SK-N-SH (cell line): ENCODE measurements around the gene CRTAP. TPM values are rescaled to one million over a fixed set of nuclear protein-coding genes. Genes with fewer than 3 reads are reported as not detected.

Experiments used
- CTCF ChIA-PET: fragments of 300-600, 350-600 bp; formaldehyde crosslinking; extraction: SDS; loops from one replicate; lab custom pipeline; 2021; lab: Yijun Ruan, JAX
- POLR2A ChIA-PET: fragments of 350-600 bp; sonication (Branson Sonifier 250); formaldehyde crosslinking; extraction: SDS; loops from one replicate; lab custom pipeline; 2020; ENCODE audit warnings: antibody characterized with exemption, inconsistent platforms; lab: Yijun Ruan, JAX
- DNase-seq: peaks from one replicate; pipeline ENCODE4 v3.0.0; 2012
- H2AFZ ChIP-seq: fragments of 200-600 bp; sonication (generic); 2 replicates; pipeline ENCODE4 v1.8.1; 2016; ENCODE audit warnings: antibody characterized with exemption, mild to moderate bottlenecking, low read depth
- H3F3A ChIP-seq: fragments of 200-600 bp; sonication (generic); replicated peaks from 2 replicates; pipeline ENCODE3; 2016; ENCODE audit warnings: antibody characterized with exemption, mild to moderate bottlenecking; ENCODE audit not compliant: insufficient read depth
- H3K27ac ChIP-seq, 2 experiments: fragments of 200-500 bp in 1 of 2; fragments of 200-600 bp in 1 of 2; sonication (Bioruptor generic) in 1 of 2; sonication (generic), shearing (Covaris generic) in 1 of 2; 2 replicates each; pipeline versions ENCODE4 v1.5.1 to v1.6.1; 2014 to 2016; ENCODE audit warnings: low read depth in 2 of 2, inconsistent platforms in 1 of 2, low read length in 1 of 2, mild to moderate bottlenecking in 1 of 2, mixed read lengths in 1 of 2
- H3K27me3 ChIP-seq: fragments of 200-600 bp; sonication (generic), shearing (Covaris generic); 2 replicates; pipeline ENCODE4 v1.6.1; 2016; ENCODE audit warnings: mixed run types; ENCODE audit not compliant: insufficient read depth
- H3K36me3 ChIP-seq, 2 experiments: fragments of 200-500 bp in 1 of 2; fragments of 200-600 bp in 1 of 2; sonication (Bioruptor generic) in 1 of 2; sonication (generic) in 1 of 2; replicated peaks in 1 of 2; 2 replicates each; pipeline versions ENCODE3 to v1.5.1; 2014 to 2016; ENCODE audit warnings: low read length in 1 of 2, mild to moderate bottlenecking in 1 of 2; ENCODE audit not compliant: insufficient read depth in 2 of 2, control insufficient read depth in 1 of 2
- H3K4me1 ChIP-seq, 2 experiments: fragments of 200-500 bp in 1 of 2; fragments of 200-600 bp in 1 of 2; sonication (Bioruptor generic) in 1 of 2; sonication (generic), shearing (Covaris generic) in 1 of 2; 2 replicates each; pipeline versions ENCODE4 v1.5.1 to v1.6.1; 2014 to 2016; ENCODE audit warnings: low read depth in 1 of 2, low read length in 1 of 2, mixed run types in 1 of 2; ENCODE audit not compliant: insufficient read depth in 2 of 2, control insufficient read depth in 1 of 2
- H3K4me2 ChIP-seq: fragments of 200-600 bp; sonication (generic), shearing (Covaris generic); 2 replicates; pipeline ENCODE4 v1.6.1; 2017; ENCODE audit warnings: mixed run types
- H3K4me3 ChIP-seq, 2 experiments: fragments of 200-500 bp in 1 of 2; fragments of 200-600 bp in 1 of 2; sonication (Bioruptor generic) in 1 of 2; sonication (generic), shearing (Covaris generic) in 1 of 2; 2 replicates each; pipeline versions ENCODE4 v1.5.1 to v1.8.1; 2014 to 2016; ENCODE audit warnings: low read depth in 2 of 2, inconsistent platforms in 1 of 2, low read length in 1 of 2, mild to moderate bottlenecking in 1 of 2, mixed read lengths in 1 of 2, moderate library complexity in 1 of 2
- H3K79me2 ChIP-seq: fragments of 200-600 bp; sonication (generic); 2 replicates; pipeline ENCODE4 v1.8.1; 2017; ENCODE audit warnings: mild to moderate bottlenecking; ENCODE audit not compliant: insufficient read depth
- H3K9ac ChIP-seq: fragments of 200-600 bp; sonication (generic); 2 replicates; pipeline ENCODE4 v1.6.1; 2017; ENCODE audit warnings: mixed run types
- H3K9me2 ChIP-seq: fragments of 200-600 bp; sonication (generic); 2 replicates; pipeline ENCODE4 v1.6.1; 2017; ENCODE audit warnings: mixed run types
- H3K9me3 ChIP-seq: fragments of 200-600 bp; sonication (generic); 2 replicates; pipeline ENCODE4 v1.6.1; 2017; ENCODE audit warnings: mixed run types, mild to moderate bottlenecking, moderate library complexity
- H4K20me1 ChIP-seq: fragments of 200-600 bp; sonication (generic); 2 replicates; pipeline ENCODE4 v1.6.1; 2017; ENCODE audit warnings: mild to moderate bottlenecking, mixed run types; ENCODE audit not compliant: insufficient read depth
- ELF1 ChIP-seq: IDR thresholded peaks from 2 replicates; pipeline ENCODE4 v1.4.0; 2012
- EP300 ChIP-seq, 2 experiments: IDR thresholded peaks; 2 replicates each; pipeline versions ENCODE4 v1.4.0 to v1.6.1; 2012; ENCODE audit warnings: borderline replicate concordance in 1 of 2, low read depth in 1 of 2, low read length in 1 of 2
- FOSL2 ChIP-seq: IDR thresholded peaks from 2 replicates; pipeline ENCODE4 v1.4.0; 2012; ENCODE audit warnings: low read depth, mild to moderate bottlenecking, moderate library complexity, borderline replicate concordance
- FOXJ3 ChIP-seq: sonication (generic); formaldehyde crosslinking; IDR thresholded peaks from 2 replicates; pipeline ENCODE4 v1.5.1; 2020; ENCODE audit warnings: mild to moderate bottlenecking, missing genetic modification reagents
- FOXM1 ChIP-seq: IDR thresholded peaks from 2 replicates; pipeline ENCODE4 v1.4.0; 2012; ENCODE audit warnings: low read depth, mild to moderate bottlenecking
- GATA2 ChIP-seq: sonication (generic); formaldehyde crosslinking; IDR thresholded peaks from 2 replicates; pipeline ENCODE4 v1.5.0; 2020; ENCODE audit warnings: mild to moderate bottlenecking, missing genetic modification reagents
- NFIC ChIP-seq: IDR thresholded peaks from 2 replicates; pipeline ENCODE4 v1.4.0; 2012; ENCODE audit warnings: borderline replicate concordance
- TCF12 ChIP-seq: IDR thresholded peaks from 2 replicates; pipeline ENCODE4 v1.4.0; 2012
- YY1 ChIP-seq: IDR thresholded peaks from 2 replicates; pipeline ENCODE4 v1.4.0; 2012; ENCODE audit warnings: low read depth, mild to moderate bottlenecking
- WGBS: methylation state at CpG from one replicate; pipeline ENCODE4 v1.1.6; 2017; ENCODE audit warnings: low lambda C conversion rate; 5-methylcytosine and 5-hydroxymethylcytosine counted together
- polyA plus RNA-seq, 3 experiments: library from polyadenylated mRNA; depleted of rRNA; stranded (reverse); fragments of >200 nt; gene quantifications; 2 replicates each; pipeline ENCODE4 v1.2.3, GENCODE V29; 2012
- TF ChIP-seq, protein P1 (sequence below): IDR thresholded peaks from 2 replicates; pipeline ENCODE4 v1.6.1; 2012; ENCODE audit warnings: mild to moderate bottlenecking, low read depth, low read length, moderate library complexity
- TF ChIP-seq, protein P2 (sequence below): fragments of 150-350 bp; IDR thresholded peaks from 2 replicates; pipeline ENCODE4 v1.6.1; 2016; ENCODE audit warnings: mild to moderate bottlenecking, low read depth, low read length

CRTAP gene
- polyA plus RNA-seq, 1 of the 3 experiments (the other 2 are of a cell fraction) = 198 TPM

DNA sequence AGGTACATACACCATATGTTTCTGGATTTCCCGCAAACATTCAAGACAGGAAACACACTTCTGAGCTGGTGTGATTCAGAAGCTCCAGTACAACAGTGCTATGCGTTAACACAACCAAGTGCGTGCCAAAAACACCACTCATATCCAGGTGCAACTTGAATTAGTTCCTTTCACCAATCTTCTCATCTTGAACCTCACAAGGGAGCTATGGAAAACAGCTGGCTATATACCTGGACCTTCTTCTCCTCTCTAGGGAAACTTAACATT, 73.5 kb downstream of the CRTAP start:
- Histone ChIP-seq H4K20me1 (no peaks in the 10 kb centered on the region), H3K27me3 (no peaks in the 10 kb centered on the region), H3K27ac (no peak overlapping the region), H3F3A (no peaks in the 10 kb centered on the region), H3K4me2 (no peak overlapping the region), H3K4me3 (no peak overlapping the region), H3K4me1 (no peaks in the 10 kb centered on the region), H2AFZ (no peak overlapping the region), H3K79me2 (no peaks in the 10 kb centered on the region), H3K36me3 (no peaks in the 10 kb centered on the region), H3K9me3 (no peaks in the 10 kb centered on the region), H3K9me2 (no peaks in the 10 kb centered on the region), H3K9ac (no peak overlapping the region)
- no peak for DNase-seq
- POLR2A ChIA-PET = no interaction called here
- no peak for TF ChIP-seq TCF12
- TF ChIP-seq, protein P1, sequence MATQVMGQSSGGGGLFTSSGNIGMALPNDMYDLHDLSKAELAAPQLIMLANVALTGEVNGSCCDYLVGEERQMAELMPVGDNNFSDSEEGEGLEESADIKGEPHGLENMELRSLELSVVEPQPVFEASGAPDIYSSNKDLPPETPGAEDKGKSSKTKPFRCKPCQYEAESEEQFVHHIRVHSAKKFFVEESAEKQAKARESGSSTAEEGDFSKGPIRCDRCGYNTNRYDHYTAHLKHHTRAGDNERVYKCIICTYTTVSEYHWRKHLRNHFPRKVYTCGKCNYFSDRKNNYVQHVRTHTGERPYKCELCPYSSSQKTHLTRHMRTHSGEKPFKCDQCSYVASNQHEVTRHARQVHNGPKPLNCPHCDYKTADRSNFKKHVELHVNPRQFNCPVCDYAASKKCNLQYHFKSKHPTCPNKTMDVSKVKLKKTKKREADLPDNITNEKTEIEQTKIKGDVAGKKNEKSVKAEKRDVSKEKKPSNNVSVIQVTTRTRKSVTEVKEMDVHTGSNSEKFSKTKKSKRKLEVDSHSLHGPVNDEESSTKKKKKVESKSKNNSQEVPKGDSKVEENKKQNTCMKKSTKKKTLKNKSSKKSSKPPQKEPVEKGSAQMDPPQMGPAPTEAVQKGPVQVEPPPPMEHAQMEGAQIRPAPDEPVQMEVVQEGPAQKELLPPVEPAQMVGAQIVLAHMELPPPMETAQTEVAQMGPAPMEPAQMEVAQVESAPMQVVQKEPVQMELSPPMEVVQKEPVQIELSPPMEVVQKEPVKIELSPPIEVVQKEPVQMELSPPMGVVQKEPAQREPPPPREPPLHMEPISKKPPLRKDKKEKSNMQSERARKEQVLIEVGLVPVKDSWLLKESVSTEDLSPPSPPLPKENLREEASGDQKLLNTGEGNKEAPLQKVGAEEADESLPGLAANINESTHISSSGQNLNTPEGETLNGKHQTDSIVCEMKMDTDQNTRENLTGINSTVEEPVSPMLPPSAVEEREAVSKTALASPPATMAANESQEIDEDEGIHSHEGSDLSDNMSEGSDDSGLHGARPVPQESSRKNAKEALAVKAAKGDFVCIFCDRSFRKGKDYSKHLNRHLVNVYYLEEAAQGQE = no peak
- CTCF ChIA-PET = interaction anchor here (2.2 kb wide), 1 partner anchor 15 kb away, joined by 5 read pairs; no protein-coding TSS in a partner anchor
- WGBS = 86% methylated on average over 3 of the region's 3 CpGs

DNA sequence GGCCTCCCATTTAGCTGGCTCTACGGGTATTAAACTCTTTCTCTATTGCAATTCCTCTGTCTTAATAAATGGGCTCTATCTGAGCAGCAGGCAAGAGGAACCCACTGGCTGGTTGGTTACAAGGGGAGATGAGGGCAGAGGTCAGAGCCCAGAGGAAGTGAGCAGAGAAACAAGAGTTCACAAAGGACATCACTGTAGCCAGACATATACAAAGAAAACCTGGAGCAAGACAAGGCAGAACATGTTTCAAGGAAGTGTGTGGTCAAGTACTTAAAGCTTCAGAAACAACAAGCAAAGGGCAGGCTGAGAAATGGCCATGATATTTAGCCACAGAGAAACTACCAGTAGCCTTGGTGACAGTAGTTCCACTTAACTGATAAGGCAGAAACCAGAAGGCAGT, 80.5 kb downstream of the CRTAP start:
- Histone ChIP-seq H3K9ac (no peak overlapping the region), H2AFZ (no peak overlapping the region), H3K4me2 (no peak overlapping the region), H3K27me3 (no peaks in the 10 kb centered on the region), H3F3A (no peaks in the 10 kb centered on the region), H3K27ac (no peak overlapping the region), H3K79me2 (no peaks in the 10 kb centered on the region), H3K4me1 (no peaks in the 10 kb centered on the region), H4K20me1 (no peaks in the 10 kb centered on the region), H3K4me3 (no peak overlapping the region), H3K9me2 (no peaks in the 10 kb centered on the region), H3K36me3 (no peaks in the 10 kb centered on the region), H3K9me3 (no peaks in the 10 kb centered on the region)
- 70% methylated on average over 1 of the region's 1 CpG for WGBS
- TF ChIP-seq, protein P2, sequence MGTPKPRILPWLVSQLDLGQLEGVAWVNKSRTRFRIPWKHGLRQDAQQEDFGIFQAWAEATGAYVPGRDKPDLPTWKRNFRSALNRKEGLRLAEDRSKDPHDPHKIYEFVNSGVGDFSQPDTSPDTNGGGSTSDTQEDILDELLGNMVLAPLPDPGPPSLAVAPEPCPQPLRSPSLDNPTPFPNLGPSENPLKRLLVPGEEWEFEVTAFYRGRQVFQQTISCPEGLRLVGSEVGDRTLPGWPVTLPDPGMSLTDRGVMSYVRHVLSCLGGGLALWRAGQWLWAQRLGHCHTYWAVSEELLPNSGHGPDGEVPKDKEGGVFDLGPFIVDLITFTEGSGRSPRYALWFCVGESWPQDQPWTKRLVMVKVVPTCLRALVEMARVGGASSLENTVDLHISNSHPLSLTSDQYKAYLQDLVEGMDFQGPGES = no peak
- no peak for TF ChIP-seq FOXM1
- TF ChIP-seq FOXJ3 = no peak
- TF ChIP-seq FOSL2 = no peak
- TF ChIP-seq GATA2 (CRISPR knock-in tag) = no peak
- no peak for TF ChIP-seq ELF1
- TF ChIP-seq NFIC = no peak
- TF ChIP-seq EP300 (IDR thresholded peaks at IDR 0.05; ENCODE audit: borderline replicate concordance in 1 of 2, low read depth in 1 of 2, low read length in 1 of 2) = no peak
- TF ChIP-seq YY1 = no peak
- TF ChIP-seq, protein P1 = no peak
- DNase-seq = no peak
- ChIA-PET CTCF (interaction anchor here (0.8 to 2.0 kb wide), 2 partner anchors 23 to 63 kb away, joined by 3 to 5 read pairs; no protein-coding TSS in a partner anchor), POLR2A (no interaction called here)
